NCI-H446 treated with DMSO at 0.1 percent for 48 hours (cell line): Measurements from ENCODE around the gene ACY1.
"Not testable (repeated sequence)": the region's sequence is repeated elsewhere in the genome, so short reads cannot be mapped to it uniquely, and the experiment has no call there.

ENCODE experiments used
- DNase-seq: peaks from one replicate; lab custom pipeline; 2025; lab: John Stamatoyannopoulos, UW

ACY1 gene

DNA sequence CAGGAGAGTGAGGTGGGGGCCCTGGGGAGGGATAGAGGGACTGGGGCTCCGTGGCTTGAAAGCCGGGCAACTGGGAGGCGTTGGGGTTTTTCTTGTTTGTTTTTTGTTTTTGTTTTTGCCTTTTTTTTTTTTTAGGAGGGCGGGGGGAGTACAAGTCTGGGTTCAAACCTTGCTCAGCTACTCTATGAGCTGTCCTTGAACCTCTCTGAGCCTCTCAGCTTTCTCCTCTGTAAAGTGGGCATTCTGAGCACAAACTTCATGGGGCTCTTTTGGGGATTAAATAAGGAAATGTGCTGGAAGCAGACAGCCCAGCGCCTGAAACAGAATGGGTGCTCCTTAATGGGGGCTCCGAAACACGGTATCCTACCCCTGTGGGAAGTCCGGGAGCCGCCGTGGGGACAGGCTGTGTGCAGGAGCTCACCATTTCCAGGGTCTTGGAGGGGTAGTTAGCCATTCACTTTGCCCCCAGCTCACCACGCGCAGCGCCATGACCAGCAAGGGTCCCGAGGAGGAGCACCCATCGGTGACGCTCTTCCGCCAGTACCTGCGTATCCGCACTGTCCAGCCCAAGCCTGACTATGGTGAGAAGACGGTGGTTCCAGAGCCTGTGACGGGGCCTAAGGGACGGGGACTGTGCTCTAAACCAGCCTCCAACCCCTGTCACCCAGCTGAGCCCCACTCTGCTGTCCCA is 388 bp downstream of the ACY1 start:
- no peak for DNase-seq

DNA sequence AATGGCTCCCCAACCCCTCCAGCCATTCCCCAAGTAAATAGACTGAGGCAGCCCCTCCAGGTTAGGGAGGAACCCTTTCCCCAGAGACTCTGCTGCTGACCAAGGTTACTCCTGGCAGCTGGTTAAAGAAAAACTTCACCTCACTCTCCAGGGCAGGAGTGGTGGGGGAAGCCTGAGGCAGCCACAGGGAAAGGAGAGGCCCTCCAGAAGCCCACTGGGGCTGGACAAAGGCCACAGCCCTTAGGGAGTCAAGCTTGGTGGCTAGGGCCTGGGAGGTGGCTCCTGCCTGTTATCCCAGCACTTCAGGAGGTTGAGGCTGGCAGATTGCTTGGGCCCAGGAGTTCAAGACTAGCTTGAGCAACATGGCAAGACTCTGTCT is 923 bp downstream of the ACY1 start:
- no peak for DNase-seq

DNA sequence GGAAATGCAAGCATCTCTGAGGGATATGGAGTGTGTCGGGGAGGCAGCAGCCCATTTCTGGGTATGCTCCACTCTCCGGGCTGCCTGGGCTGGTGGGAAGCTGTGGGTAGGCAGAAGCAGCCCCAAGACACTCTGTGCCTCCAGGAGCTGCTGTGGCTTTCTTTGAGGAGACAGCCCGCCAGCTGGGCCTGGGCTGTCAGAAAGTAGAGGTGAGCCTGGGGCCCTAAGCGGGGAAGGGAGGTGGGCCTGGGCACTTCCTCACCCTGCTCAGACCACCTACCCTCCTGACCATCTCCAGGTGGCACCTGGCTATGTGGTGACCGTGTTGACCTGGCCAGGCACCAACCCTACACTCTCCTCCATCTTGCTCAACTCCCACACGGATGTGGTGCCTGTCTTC is 1.7 kb downstream of the ACY1 start:
- no peak for DNase-seq

DNA sequence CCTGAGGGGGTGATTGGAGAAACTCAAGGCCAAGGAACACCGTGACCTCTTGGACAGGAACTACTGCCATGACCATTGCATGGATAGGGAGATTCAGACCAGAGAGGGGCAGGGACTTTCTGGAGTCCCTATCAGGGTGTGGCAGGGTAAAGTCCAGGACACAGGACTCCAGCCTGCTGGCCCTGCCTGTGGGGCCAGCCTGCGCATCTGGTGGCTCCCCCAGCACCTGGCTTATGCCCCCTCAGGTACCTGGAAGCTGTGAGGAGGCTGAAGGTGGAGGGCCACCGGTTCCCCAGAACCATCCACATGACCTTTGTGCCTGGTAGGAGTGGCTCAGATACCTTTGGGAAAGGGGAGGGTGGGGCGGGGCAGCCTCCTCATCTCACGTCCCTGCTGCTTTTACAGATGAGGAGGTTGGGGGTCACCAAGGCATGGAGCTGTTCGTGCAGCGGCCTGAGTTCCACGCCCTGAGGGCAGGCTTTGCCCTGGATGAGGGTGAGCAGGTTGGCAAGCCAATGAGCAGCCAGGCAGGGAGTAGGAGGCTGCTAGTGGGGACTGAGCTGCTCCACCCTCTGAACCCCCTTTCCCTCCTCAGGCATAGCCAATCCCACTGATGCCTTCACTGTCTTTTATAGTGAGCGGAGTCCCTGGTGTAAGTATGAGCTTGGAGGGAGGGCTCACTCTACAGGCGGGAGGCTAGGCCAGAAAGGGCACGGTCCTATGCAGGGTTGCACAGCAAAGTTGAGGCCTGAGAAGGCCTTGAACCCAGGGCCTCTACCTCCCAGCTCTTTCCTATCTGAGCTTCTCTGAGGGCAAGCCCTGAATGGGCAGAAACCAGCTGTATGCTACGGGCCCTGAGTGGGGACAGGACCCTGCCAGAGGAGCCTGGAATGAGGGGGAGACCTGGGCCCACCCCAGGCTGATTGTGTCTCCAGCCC is 2.9 kb downstream of the ACY1 start:
- DNase-seq = no peak

DNA sequence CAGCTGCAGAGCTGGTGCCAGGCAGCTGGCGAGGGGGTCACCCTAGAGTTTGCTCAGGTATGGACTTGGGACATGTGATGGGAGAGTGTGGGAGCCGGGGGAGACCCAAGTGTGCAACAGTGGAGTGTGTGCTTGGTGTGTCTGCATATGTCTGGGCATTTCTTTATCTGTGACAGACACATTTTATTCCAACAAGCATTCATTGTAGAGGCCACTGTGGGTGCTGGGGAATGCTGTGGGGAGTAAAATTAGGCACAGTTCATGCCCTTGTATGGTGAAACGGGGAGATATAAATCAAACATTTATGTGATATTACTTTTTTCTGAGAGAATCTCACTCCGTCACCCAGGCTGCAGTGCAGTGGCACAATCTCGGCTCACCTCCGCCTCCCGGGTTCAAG is 4.2 kb downstream of the ACY1 start:
- DNase-seq = no peak

- no peak for DNase-seq
Measured at GRCh38 chr3:51988286-51989146, 5.2 kb downstream of the ACY1 start.

- DNase-seq = not testable (repeated sequence)
Measured at GRCh38 chr3:51990501-51990971, 7.2 kb downstream of the ACY1 start.

- no peak for DNase-seq
Measured at GRCh38 chr3:51992017-51992682, 8.8 kb downstream of the ACY1 start.

DNA sequence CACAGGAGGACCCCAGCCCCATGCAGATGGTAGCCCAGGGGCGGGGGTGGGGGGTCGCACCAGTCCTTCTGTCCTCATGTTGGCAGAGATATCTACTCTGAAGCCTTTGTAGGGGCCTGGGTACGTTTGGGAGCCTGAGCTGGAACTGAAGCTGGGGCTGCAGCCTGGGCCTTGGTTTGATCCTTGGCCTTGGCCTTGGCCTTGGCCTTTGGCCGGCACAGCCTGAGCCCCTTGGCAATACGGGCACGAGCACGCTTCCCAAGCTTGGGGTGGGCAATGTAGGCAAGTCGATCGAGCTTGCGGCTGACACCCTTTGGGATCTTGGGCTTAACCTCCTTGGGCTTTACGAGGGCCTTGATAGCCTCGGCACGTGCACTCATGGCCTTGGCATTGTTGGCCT is 10.3 kb downstream of the ACY1 start:
- not testable (repeated sequence) for DNase-seq

GRCh38 chr3:51994530-51994929 is 11.2 kb downstream of the ACY1 start:
- no peak for DNase-seq

DNA sequence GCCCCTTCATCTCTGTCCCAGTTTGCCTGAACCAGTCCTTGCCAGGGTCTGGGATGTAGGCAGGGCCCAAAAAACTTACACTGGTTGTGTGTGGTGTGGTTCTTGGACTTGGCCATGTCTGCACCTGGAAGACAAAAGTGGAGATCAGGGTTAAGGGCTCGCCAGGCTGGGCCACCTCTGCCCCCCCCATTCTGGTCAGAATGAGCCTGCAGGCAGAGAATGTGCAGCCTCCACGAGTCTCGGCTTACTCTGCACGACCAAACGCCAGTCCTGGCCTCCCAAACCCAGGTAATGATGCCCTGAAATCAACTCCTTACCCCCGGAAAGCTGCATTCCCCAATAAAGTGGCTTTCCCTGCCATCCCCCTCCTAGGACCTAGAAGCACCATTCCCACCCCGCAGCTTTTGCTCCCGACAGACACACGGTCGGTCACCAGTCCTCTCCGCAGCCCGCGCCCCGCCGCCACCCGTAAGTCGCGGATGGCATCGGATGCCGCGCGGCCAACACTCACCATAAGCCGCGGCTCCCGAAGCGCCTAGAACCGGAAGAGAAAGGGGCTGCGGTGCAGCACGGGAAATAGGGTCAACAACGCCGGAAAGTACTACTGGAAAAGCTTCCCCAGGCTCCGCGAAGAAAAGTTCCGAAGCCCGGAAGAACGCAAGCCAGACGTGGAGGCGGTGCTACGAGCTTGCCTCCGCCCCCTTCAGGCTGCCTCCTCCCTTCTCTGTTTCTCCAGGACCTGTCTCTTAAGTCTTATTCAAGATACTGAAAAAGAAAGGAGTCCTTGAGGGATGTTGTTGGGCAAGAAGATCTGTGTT is 12.2 kb downstream of the ACY1 start, which contains the start of gene RPL29:
RPL29 (minus strand) TSS at position 550 of the 818 bp plus-strand sequence; CDS start at position 116, 434 bp downstream.
- DNase-seq = peak; percentile 80

GRCh38 chr3:51997172-51997571 is 13.8 kb downstream of the ACY1 start:
- no peak for DNase-seq

DNA sequence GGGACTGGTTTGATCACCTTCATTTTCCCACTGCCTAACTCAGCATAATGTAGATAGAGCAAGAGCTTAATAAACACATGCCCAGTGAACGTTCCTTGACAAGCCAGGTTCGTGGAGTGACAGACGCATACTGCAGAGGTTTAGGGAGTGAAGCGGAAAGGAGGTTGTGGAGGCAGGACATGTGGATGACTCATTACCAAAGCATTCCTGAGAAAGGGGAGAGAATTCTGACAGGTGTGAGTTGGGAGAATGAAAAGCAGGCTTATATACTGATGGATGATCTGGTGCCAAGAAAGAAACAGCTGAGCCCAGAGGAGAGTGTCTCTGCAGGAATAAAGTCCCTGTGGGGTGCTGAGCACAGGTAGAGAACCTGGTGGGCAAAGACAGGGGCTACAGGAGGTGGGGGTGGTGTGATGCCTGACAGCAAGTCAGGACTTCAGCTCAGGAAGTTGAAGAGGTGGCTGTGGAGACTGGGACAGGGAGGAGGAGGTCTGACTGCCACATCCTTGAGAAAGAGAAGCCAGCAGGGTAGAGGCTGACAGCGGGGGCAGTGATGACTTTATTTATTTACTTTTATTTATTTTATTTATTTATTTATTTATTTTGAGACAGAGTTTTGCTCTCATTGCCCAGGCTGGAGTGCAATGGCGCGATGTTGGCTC is 14.7 kb downstream of the ACY1 start:
- no peak for DNase-seq

DNA sequence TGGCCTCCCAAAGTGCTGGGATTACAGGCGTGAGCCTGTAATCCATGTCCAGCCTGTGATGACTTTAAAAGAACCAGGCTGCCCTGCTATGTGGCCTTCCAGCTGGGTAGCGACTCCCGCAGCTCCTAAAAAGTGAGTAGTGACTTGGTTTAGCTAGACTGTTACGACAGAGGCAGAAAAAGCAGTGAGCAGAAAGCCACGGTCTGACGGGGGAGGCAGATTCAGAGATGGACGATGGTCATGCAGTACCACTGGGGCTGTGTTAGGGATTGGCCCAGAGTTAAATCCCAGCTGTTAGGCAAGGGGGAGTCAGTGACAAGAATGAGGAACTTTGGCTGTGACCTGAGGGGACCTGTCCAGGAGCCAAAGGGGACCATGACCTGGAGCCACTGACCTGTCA is 15.4 kb downstream of the ACY1 start:
- no peak for DNase-seq

DNA sequence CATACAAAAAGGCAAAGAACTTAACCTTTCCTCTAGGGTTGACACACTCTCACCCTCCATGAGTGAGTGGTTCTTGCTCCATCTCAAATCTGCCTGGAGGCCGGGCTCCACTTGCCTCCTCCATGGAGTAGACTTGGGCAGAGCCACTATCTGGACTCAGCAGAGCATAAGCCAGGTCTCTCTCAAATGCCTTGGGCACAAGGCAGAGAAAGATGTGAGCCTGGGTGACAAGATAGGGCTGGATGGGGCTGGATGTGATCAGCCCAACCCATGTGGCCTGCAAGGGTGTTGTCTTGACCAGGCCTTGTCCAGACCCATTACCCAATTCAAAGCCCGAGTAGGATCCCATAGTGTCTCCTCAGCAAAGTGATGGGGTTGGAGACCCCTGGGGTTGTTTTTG is 16.5 kb downstream of the ACY1 start:
- DNase-seq = no peak

DNA sequence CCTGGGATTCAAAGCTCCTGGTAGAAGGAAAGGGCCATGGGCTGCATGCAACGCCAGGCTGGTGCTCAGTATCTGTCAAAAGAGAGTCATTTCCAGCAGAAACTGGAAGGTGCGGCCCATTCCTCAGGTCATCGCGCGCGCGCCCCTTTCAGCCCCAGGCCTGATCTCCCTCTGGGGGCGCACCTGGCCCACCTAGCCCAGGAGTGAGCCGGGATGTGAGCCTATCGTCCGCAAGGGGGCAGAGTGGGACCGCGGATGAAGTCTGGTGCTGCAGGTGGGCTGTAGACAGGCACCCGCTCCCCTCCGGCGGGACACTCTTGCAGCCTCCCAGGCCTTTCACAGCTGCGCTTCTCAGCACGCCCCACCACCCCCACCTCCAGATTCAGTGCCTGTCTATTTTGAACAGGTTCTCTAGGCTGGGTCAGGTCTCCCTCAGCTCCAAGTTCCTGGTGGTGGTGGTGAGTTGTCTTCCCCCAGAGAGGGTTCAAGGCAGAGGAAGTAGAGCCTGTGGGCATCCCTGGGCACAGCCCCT is 18.2 kb downstream of the ACY1 start:
- no peak for DNase-seq

DNA sequence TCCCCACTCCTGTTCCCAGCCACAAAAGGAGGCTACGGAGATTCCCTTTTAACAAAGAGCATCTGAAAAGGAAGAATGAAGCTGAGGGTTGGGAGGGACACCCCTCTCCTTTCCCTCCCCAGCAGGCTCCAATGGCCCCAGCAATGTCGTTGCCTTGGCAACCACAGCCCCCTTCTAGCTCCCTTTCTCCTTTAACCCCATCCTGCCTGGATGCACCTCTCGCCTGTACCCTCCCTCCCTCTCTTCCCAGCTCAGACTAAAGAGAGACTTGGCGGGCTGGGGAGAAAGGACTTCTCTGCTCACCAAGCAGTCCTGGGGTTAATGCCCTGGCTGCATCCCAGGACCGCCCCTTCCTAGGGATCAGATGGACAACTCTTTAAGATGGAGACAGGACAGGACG is 19.4 kb downstream of the ACY1 start:
- DNase-seq = no peak

DNA sequence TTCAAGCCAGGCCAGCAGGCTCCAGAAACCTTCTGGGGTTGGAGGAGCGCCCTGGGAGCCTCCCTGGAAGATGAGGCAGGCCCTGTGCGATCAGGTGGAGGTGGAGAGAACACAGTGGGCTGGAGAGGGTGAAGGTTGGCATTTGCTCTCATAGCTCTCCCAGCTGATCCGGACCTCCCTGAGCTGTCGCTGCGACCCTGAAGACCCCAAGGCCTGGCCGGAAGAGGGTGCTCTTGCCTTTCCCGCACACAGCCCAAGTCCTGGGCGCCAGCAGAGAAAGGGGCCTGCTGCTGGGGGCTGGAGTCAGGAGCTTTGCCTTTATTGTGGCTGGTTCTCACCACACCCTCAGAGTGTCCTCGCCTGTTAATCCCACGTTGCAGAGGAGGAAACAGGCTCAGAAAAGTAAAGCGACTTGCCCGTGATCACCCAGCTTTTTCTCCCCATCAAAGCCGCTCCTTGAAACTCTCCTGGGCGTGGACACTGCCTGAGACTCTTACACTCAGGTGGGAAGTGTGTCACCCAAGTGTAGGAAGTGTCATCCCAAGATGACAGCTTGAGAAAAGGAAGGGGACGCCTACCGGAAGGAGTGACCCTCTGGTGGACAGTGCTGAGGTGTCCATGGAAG is 20.9 kb downstream of the ACY1 start:
- DNase-seq = no peak

DNA sequence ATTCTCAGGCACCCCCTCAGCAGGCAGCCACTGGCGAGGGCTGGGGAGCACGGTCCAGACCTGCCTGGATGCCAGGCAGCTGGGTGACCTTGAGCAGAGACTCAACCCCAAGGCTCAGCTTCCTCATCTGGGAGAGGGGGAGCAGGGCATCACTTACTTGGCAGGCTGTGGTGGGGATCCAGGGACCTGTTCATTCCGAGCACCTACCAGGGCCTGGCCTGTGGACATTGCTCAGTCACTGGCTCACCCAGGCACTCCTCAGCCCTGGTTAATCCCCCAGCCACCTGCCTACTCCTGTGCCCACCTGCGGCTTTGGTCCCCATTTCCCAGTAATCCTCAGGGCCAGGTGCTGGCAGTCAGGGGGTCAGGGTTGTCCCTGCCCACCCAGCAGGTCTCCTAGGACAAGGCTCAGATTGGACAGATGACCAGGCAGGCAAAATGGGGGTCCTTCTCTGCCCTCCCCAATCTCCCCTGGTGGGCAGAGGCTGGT is 21.6 kb downstream of the ACY1 start:
- no peak for DNase-seq
